AG08395 (cell line): ENCODE results near the gene C13orf42.

Experiments used
- DNase-seq: peaks from one replicate; pipeline ENCODE4 v3.0.0; 2012; ENCODE audit warnings: mixed read lengths, low spot score

The C13orf42 gene

GRCh38 chr13:51065372-51066090, 45.5 kb downstream of the C13orf42 start:
- no peak for DNase-seq

GRCh38 chr13:51064753-51065152, 46.3 kb downstream of the C13orf42 start:
- DNase-seq: no peak

- no peak for DNase-seq
Observed at GRCh38 chr13:51063909-51064308, 47.2 kb downstream of the C13orf42 start.

- DNase-seq: no peak
Observed at GRCh38 chr13:51058461-51059167, 52.5 kb downstream of the C13orf42 start.

- DNase-seq: no peak
Observed at GRCh38 chr13:51057906-51058305, 53.2 kb downstream of the C13orf42 start.

GRCh38 chr13:51057001-51057400, 54.1 kb downstream of the C13orf42 start:
- DNase-seq: no peak

- DNase-seq: no peak
Observed at GRCh38 chr13:51052581-51052980, 58.5 kb downstream of the C13orf42 start.

- DNase-seq: no peak
Observed at GRCh38 chr13:51050021-51050830, 60.8 kb downstream of the C13orf42 start.

GRCh38 chr13:51048616-51049015, 62.5 kb downstream of the C13orf42 start:
- no peak for DNase-seq

- no peak for DNase-seq
Observed at GRCh38 chr13:51048166-51048461, 63.0 kb downstream of the C13orf42 start.

GRCh38 chr13:51047434-51048165, 63.5 kb downstream of the C13orf42 start:
- DNase-seq: no peak

- DNase-seq: no peak
Observed at GRCh38 chr13:51045451-51045850, 65.6 kb downstream of the C13orf42 start.

- DNase-seq: no peak
Observed at GRCh38 chr13:51044023-51044665, 66.9 kb downstream of the C13orf42 start.

GRCh38 chr13:51043310-51043709, 67.8 kb downstream of the C13orf42 start:
- no peak for DNase-seq

GRCh38 chr13:51041710-51042109, 69.4 kb downstream of the C13orf42 start:
- DNase-seq: no peak

GRCh38 chr13:51041126-51041525, 69.9 kb downstream of the C13orf42 start:
- DNase-seq: no peak

GRCh38 chr13:51040431-51040830, 70.6 kb downstream of the C13orf42 start:
- DNase-seq: no peak

- DNase-seq: no peak
Observed at GRCh38 chr13:51036418-51036817, 74.7 kb downstream of the C13orf42 start.

GRCh38 chr13:51035978-51036377, 75.1 kb downstream of the C13orf42 start:
- no peak for DNase-seq

GRCh38 chr13:51035469-51035868, 75.6 kb downstream of the C13orf42 start:
- DNase-seq: no peak

- DNase-seq: no peak
Observed at GRCh38 chr13:51034906-51035305, 76.2 kb downstream of the C13orf42 start.
